Cardiac fibroblast (primary cell): Measurements from ENCODE around the gene HSD17B4.
"Not testable (repeated sequence)": the region's sequence is repeated elsewhere in the genome, so short reads cannot be mapped to it uniquely, and the experiment has no call there.

Experiments
- DNase-seq, 2 donors: peaks; one replicate each; pipeline versions ENCODE4 v3.0.0 to v3.0.0-alpha.2; 2010; ENCODE audit warnings: low read depth in 2 of 2
- H3K4me3 ChIP-seq, 2 donors: replicated peaks in 1 of 2; 1 replicate in 1 of 2; 2 replicates in 1 of 2; pipeline ENCODE4 v1.5.1; 2011; ENCODE audit warnings: low read depth in 2 of 2, low read length in 2 of 2, mild to moderate bottlenecking in 2 of 2, moderate library complexity in 1 of 2
- CTCF ChIP-seq: IDR thresholded peaks from one replicate; pipeline ENCODE4 v1.5.1; 2011; ENCODE audit warnings: low read depth, mild to moderate bottlenecking, low read length, inconsistent platforms

HSD17B4 gene

GRCh38 chr5:119439140-119439631 lies 13.1 kb upstream of the HSD17B4 start:
- TF ChIP-seq CTCF: no peak

GRCh38 chr5:119439632-119440031 lies 12.7 kb upstream of the HSD17B4 start:
- H3K4me3 ChIP-seq, DNase-seq: not testable (repeated sequence)

More at GRCh38 chr5:119439140-119439631, 13.1 kb upstream of the HSD17B4 start:
- no peak for DNase-seq
- no peak overlapping the region for H3K4me3 ChIP-seq

GRCh38 chr5:119444643-119445042 lies 7.7 kb upstream of the HSD17B4 start:
- H3K4me3 ChIP-seq, DNase-seq: not testable (repeated sequence)

- TF ChIP-seq CTCF: no peak
- no peak overlapping the region for H3K4me3 ChIP-seq
- DNase-seq: no peak
These were observed 6.8 kb upstream of the HSD17B4 start for GRCh38 chr5:119445544-119445943.

GRCh38 chr5:119449882-119450281 lies 2.4 kb upstream of the HSD17B4 start:
- DNase-seq: no peak
- H3K4me3 ChIP-seq: no peak overlapping the region
- no peak for TF ChIP-seq CTCF

GRCh38 chr5:119450627-119451026 lies 1.7 kb upstream of the HSD17B4 start:
- not testable (repeated sequence) for H3K4me3 ChIP-seq, DNase-seq

- TF ChIP-seq CTCF: no peak
These were observed 736 bp upstream of the HSD17B4 start for GRCh38 chr5:119451561-119451960.

GRCh38 chr5:119452060-119452372 lies 281 bp upstream of the HSD17B4 start:
- no peak for DNase-seq
- H3K4me3 ChIP-seq: peak overlapping the region in 1 of 2 donors; percentile 93
- TF ChIP-seq CTCF: no peak

More at GRCh38 chr5:119451561-119451960, 736 bp upstream of the HSD17B4 start:
- H3K4me3 ChIP-seq: no peak overlapping the region
- DNase-seq: no peak

GRCh38 chr5:119453040-119453373 lies 710 bp downstream of the HSD17B4 start:
- peak; percentile 31 to 56 for DNase-seq
- no peak for TF ChIP-seq CTCF

More at GRCh38 chr5:119453040-119453373, 710 bp downstream of the HSD17B4 start:
- H3K4me3 ChIP-seq: peak overlapping the region; percentile 93
